HL-60/S4 treated with phorbol 12-myristate 13-acetate at 8.2 ng/mL for 4 days and 3 days (cell line): Measurements from ENCODE around the gene MARK4.
"Not testable (repeated sequence)": the region's sequence is repeated elsewhere in the genome, so short reads cannot be mapped to it uniquely, and the experiment has no call there.

Source experiments
- in situ Hi-C: fragments of 300-500 bp; cut with MboI; formaldehyde crosslinking; loops from 2 replicates; pipeline ENCODE4 v1.15.0; 2022; ENCODE audit warnings: low sequenced_read_pairs

MARK4 gene

GRCh38 chr19:45304141-45304926, 53.3 kb downstream of the MARK4 start:
- in situ Hi-C loops: no loop called here

- in situ Hi-C loops: no loop called here
These were observed 53.9 kb downstream of the MARK4 start for GRCh38 chr19:45305007-45305406.

GRCh38 chr19:45305421-45305820, 54.4 kb downstream of the MARK4 start:
- in situ Hi-C loops: no loop called here

GRCh38 chr19:45306040-45306439, 55.0 kb downstream of the MARK4 start:
- in situ Hi-C loops: no loop called here

- in situ Hi-C loops: no loop called here
These were observed 55.5 kb downstream of the MARK4 start for GRCh38 chr19:45306518-45307027.

GRCh38 chr19:45307361-45307760, 56.3 kb downstream of the MARK4 start:
- in situ Hi-C loops: no loop called here

- in situ Hi-C loops: not testable (repeated sequence)
These were observed 58.3 kb downstream of the MARK4 start for GRCh38 chr19:45309322-45309721.

GRCh38 chr19:45311621-45312020, 60.5 kb downstream of the MARK4 start:
- in situ Hi-C loops: no loop called here

- in situ Hi-C loops: not testable (repeated sequence)
These were observed 61.2 kb downstream of the MARK4 start for GRCh38 chr19:45312285-45312684.

GRCh38 chr19:45314708-45315245, 63.7 kb downstream of the MARK4 start:
- in situ Hi-C loops: no loop called here

- in situ Hi-C loops: no loop called here
These were observed 64.2 kb downstream of the MARK4 start for GRCh38 chr19:45315304-45315703.

- in situ Hi-C loops: no loop called here
These were observed 70.1 kb downstream of the MARK4 start for GRCh38 chr19:45320997-45321775.

- in situ Hi-C loops: no loop called here
These were observed 70.8 kb downstream of the MARK4 start for GRCh38 chr19:45321848-45322247.

- in situ Hi-C loops: no loop called here
These were observed 71.2 kb downstream of the MARK4 start for GRCh38 chr19:45322311-45322710.

- in situ Hi-C loops: no loop called here
These were observed 71.7 kb downstream of the MARK4 start, which contains the start of gene CKM for GRCh38 chr19:45322744-45323281. TSS of gene CKM (minus strand) at chr19:45322875. CDS start at chr19:45319713, 3,162 bp downstream.

GRCh38 chr19:45323671-45324081, 72.6 kb downstream of the MARK4 start:
- in situ Hi-C loops: no loop called here

- in situ Hi-C loops: no loop called here
These were observed 73.4 kb downstream of the MARK4 start for GRCh38 chr19:45324349-45324907.

- in situ Hi-C loops: no loop called here
These were observed 76.5 kb downstream of the MARK4 start for GRCh38 chr19:45327404-45328143.

- in situ Hi-C loops: no loop called here
These were observed 80.3 kb downstream of the MARK4 start for GRCh38 chr19:45331411-45331810.

- in situ Hi-C loops: no loop called here
These were observed 82.7 kb downstream of the MARK4 start for GRCh38 chr19:45333609-45334303.
